Activated CD8-positive, alpha-beta memory T cell treated with anti-CD3 and anti-CD28 coated beads, Interleukin-2, amount 50 U/mL, for 24 hours (primary cell): ENCODE measurements around the gene KLHL6.
"Not testable (repeated sequence)": the region's sequence is repeated elsewhere in the genome, so short reads cannot be mapped to it uniquely, and the experiment has no call there.

ENCODE experiments used
- DNase-seq: peaks from one replicate; pipeline ENCODE4 v3.0.0-alpha.2; 2020; ENCODE audit errors: extremely low read depth

Gene KLHL6

DNA sequence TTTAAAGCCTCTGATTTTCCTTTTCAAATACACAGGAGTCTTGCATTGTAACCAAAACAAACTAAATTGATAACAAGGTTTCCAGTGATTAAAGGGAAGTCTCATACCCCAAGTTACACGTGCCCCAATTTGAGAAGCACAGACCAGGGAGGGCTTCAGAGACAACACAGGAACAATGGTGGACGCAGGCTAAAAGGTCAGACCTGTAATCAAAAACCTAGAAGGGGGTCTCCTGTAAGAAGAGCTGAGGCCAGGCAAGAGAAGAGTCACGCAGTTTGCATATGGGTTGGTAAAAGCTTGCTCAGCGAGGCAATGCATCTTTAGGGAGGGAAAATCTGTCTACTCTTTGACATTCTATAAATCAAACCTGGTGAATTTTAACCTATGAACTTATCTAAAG lies 68.5 kb downstream of the KLHL6 start:
- DNase-seq: no peak

DNA sequence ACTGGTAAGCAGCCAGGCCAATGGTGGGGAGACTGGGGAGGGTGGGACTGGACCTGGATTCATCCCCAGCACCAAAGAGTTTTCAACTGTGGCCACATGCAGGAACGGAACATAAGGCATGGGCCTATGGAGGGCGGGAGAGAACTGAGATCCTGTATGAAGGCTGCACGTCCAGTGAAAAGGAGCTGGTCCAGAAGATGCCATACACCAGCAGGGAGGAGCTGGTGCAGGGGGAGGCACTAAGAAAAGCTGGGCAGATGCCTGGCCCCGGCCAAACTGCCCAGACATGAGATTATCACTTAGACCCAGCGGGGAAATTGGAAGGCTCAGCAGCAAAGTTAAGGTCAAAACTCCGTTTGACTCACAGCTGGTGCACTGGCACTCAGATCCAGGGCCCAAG lies 69.0 kb downstream of the KLHL6 start:
- DNase-seq: no peak

DNA sequence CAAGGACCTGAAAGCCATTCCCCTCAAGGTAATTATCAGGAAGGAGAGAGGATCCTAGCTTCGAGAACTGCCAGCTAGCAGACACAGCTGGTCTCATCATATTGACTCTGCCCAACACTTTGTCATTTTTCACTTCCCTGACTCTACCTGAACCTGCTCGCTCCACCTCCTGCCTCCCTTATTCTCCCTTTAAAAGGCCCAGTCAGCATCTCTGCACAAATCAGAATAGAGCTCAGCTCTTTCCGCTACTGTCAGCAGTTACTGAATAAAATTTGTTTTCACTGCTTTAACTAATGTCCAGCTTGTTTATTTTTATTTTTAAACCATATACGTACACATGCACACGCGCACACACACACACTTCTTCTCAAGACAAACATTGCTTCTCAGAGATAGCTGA lies 69.9 kb downstream of the KLHL6 start:
- DNase-seq: no peak

DNA sequence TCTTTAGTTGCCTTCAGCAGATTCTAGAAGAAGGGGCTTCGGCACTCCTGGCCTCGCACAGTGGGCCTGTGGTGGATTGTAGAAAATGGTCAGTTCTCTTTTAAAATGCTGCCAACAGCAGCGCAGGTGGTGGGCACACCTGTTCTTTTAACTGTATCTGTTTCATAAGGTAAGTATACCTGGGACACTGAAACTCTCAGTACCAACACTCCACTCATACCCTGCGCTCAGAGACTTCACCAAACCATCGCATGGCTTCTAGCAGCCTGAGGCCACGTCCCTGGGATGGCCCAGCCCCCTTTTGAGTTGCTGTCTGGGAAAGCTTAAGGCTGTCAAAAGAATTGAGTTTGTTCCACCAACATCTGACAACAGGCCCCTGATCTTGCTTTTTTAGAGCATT lies 70.4 kb downstream of the KLHL6 start:
- no peak for DNase-seq

DNA sequence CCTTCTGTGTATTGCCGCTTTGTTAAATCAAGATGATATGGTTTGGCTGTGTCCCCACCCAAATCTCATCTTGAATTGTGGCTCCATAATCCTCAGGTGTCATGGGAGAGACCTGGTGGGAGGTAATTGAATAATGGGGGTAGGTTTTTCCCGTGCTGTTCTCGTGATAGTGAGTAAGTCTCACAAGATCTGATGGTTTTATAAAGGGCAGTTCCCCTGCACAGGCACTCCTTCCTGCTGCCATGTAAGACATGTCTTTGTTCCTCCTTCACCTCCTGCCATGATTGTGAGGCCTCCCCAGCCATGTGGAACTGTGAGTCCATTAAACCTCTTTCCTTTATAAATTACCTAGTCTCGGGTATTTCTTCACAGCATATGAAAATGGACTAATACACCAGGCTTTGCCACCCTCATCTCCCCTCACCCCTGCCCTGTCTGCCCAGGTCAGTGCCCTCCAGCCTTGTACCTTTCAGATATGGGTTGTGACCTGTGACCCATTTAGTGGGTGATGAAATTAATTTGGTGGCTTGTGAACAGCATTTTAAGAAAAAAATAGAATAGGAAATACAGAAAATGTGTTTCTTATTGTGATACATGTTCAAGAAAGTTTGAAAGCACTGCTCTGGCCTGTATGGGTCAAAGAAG lies 71.0 kb downstream of the KLHL6 start:
- DNase-seq: no peak

DNA sequence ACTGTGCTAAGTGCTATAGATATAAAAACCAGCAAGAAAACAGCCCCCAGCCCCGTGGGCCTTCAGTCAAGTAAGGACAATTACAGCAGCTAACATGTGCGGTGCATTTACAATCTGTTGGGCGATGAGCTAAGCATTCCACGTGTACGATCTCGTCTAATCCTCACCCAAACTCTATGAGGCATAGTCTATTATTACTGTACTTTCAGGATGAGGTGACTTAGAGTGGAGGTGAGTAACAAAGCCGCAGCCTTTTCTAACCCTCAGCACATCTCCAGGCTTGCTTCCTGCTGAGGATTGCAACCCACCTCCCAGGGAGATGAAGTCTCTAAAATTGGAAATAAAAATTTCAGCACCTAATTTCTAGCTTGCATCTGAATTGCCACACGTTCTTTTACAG lies 73.9 kb downstream of the KLHL6 start:
- DNase-seq: no peak

DNA sequence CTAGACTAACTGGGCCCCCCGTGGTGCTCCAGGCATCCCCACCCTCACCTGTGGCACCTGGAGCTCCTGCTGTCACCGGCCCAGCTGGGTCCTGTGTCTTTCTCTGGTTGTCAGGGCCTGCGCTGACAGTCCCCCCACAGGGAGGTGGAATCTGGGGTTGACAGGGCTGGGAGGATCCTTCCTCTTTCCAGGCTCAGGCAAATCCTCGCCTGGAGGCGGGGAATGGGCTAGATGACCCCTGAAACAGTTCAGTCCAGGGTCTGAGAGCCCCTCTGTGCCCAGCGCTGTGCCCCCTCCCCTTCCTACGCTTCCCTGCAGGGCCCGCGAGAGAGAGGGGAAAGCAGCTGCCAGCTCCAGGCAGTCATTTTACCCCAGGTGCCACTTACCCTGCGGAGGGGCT lies 77.0 kb downstream of the KLHL6 start:
- DNase-seq: no peak

DNA sequence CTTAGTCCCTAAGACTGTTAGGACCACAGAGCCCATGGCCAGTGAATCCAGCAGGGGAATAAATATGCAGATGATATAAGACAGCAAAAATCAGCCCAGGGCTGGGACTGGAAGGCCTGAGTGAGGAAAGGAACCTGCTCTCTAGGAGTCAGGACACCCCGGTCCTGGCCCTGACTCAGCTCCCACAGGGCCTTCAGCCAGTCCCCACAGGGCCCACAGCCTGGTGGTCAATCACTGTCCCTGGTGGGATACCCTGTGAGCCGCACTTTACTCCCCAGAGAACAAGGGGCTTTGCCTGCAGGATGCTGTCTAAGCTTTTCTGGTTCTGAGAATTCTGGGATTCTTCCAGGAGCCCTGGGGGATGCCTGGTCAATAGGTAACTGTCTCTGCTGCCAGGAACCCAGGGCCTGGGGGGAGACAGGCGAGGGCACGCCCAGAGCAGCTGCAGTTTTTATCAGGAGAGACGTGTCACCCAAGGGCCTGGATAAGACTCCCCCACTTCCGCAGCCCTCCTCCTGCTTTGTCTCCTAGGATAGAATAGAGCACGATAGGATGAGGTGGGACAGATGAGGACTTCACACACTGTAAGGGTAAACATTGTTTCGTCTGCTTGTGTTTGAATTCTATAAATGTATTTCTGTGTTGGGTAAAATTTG lies 77.6 kb downstream of the KLHL6 start:
- DNase-seq: no peak

DNA sequence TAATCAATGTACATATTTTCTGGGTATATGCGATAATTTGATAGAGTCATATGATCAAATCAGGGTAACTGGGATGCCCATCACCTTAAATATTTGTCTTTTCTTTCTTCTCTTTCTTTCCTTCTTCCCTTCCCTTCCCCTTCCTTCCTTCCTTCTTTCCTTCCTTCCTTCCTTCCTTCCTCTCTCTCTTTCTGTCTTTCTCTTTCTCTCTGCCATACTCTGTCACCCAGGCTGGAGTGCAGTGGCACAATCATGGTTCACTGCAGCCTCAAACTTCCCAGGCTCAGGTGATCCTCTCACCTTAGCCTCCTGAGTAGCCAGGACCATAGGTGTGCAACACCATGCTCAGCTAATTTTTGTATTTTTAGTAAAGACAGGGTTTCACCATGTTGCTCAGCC lies 79.7 kb downstream of the KLHL6 start:
- DNase-seq: not testable (repeated sequence)

DNA sequence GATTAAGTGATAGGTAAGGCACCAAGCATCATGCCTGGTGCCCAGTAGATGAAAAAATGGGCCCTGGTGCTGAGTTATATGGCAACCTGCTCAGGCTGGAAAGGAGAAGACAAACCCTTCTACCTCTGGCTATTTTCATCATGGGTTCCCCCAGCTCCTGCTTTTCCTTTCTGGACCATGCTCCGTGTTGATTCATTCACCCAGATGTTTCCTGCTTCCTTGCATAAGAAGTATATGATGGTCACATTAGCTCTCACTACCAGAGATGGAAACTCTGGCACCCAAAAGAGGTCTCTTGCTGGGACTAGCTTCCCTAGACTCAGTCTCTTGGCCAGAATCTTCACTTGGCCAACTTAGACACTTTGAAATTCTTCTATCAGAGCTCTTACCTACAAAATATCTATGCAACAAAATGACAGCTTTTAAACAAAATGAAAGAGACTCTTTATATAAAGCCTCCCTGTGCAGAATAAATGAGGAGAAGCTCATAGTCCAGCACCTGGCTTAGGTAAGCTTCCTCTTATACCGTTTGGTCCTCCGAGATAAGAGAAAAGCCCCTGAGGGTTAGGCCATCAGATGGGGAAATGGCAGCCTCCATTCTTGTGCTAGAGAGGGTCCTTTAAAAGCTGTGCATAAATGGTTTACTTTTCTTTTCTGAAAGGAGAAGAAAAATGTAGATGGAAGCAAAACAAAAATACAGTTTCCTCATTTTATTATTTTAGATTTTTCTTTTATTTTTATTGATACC lies 80.3 kb downstream of the KLHL6 start:
- no peak for DNase-seq

DNA sequence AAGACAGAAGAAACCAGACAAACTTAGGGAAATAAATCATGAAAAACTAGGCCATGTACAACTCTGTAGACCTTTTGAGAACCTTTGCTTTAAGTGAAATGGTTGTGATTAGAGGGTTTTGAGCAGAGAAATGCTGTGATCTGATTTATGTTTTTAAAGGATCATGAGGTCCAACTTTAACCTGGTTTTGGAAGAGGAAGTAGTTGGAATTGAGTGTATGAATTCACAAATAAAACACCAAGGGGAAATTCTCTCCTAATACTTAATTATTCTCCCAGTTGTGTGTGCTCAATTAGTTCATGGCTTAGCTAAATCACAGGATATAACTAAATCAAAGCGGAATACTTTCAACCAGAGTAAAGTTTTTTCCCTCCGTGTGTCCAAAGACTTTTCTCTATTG lies 81.5 kb downstream of the KLHL6 start:
- no peak for DNase-seq

DNA sequence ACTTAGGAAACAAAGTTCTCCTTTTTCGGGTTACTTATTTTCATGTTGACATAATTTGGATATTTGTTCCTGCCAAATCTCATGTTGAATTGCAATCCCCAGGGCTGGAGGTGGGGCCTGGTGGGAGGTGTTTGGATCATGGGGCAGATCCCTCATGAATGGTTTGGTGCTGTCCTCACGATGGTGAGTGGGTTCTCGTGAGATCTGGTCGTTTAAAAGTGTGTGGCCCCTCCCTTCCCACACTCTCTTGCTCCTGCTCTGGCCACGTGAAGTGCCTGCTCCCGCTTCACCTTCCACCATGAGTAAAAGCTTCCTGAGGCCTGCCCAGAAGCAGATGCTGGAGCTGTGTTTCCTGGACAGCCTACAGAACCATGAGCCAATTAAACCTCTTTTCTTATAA lies 83.4 kb downstream of the KLHL6 start:
- DNase-seq: no peak

DNA sequence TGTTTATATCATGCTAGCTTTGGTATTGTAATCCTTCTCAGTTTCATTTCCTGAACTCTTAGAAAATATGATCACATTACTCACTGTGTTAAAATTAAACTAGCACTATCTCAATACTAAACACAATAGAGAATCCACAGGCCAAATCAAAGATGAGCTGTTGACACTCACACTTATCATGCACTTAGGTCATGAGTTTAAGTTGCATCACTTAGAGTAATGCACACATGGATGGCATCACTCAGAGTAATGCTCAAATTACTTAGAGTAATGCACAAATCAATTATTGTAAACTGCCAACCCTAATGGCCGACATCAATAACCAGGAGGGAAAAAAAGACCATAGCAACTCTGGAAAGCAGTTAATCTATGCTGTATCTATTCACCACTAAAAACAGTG lies 87.1 kb downstream of the KLHL6 start:
- DNase-seq: no peak

DNA sequence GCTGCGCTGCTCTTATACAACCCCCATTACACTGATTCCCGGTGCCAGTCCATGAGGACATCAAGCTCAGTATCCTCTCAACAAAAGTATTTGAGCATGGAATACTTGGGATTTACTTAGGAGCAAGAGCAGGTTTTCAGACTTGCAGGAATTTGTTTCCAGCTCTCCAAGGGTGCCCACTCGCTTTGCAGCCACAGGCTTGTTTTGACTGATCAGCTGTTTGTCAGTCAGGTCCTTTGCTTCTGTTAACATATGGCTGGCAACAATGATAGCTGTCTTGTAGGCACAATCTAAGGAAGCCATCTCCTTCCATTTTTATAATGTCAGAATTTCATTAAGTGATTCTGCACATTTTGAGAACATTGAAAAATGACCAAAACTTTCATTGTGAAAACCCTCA lies 88.9 kb downstream of the KLHL6 start:
- no peak for DNase-seq

DNA sequence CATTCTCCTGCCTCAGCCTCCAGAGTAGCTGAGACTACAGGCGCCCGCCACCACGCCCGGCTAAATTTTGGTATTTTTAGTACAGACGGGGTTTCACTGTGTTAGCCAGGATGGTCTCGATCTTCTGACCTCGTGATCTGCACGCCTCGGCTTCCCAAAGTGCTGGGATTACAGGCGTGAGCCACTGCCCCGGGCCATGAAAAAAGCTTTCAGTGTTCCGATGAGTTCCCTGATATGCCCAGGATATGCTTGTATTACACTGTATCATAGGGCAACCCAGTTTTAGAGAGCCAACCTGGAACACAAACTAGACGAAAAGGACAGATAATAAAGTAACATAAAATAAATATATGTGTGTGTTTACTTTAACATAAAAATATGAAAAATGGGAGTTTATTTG lies 89.8 kb downstream of the KLHL6 start:
- DNase-seq: not testable (repeated sequence)

DNA sequence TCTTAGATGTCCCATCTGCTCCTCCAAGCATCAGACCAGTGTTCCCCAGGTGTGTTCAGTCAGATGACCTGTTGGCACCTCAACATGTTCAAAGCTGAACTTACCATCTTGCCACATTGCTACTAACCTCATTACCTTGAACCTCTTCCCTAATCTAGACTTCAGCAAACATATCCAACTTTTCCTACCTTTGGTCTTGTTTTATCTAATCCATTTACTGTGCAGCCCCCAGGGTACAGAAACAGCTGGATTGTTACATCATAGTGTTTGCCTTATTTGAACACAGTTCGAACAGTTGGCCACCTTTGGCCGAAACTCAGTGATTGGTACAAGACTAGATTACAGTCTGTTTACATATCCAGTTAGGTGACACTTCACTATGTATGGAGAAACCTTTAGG lies 91.0 kb downstream of the KLHL6 start:
- DNase-seq: no peak

DNA sequence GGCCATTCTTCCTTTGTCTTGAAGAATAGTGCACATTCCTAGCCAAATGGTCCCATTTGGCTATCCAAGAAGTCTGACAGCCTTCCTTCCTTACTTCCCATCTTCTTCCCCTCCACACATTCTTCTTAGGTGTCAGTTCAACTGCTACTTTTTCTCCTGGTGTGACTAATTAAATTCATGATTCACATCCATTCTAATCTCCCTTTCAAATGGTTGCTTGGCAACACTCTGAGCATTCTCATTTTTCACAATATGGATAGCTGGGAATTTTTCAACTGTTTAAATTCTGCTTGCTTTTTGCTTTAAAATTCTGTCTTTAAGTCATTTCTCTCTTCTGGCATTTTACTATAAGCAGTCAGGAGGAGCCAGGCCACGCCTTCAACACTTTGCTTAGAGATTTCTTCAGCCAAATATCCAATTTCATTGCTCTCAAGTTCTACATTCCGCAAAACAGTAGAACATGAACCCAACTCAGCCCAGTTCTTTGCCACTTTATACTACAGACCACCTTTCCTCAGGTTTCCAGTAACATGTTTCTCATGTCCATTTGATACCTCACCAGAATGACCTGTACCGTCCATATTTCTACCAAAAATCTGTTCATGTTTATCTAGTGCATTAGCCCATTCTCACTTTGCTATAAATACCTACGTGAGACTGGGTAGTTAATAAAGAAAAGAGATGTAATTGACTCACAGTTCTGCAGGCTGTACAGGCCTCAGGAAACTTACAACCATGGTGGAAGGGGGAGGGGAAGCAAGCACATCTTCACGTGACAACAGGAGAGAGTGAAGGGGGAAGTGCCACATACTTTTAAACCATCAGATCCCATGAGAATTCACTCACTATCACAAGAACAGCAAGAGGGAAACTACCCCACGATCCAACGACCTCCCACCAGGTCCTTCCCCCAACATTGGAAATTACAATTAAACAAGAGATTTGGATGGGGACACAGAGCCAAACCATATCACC lies 95.1 kb downstream of the KLHL6 start:
- no peak for DNase-seq

DNA sequence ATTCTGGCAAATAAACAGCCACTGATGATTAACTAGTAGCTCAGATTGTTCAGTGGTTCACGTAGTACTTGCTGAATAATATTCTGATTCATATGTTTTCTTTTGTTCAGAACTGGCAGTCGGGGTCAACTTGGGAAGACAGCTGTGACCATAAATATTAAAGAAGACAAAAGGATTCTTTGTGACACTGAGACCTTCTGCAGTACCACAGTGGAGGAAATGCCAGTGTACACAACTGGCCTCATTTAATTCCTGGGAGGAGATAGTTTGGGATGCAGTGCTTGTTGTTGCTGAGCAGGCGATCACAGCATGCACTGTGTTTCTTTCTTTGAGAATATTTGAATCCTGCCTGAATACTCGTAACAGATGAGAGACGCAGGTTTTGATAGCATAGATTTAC lies 100.4 kb downstream of the KLHL6 start:
- DNase-seq: no peak

DNA sequence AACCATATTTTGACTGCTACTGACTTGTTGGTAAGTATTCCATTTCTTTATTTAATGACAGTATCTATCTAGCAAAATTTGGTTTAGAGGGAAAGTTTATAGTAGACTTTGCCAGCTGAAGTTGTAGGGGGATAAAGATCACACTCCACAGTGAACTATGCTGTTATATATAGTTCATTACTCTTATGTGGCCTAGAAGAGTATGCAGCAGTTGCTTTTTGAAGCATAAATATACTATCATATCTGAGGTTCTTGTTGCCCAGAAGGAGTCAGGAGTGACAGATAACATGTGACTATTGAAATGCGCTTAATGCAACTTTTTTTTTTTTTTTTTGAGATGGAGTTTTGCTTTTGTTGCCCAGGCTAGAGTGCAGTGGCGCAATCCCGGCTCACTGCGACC lies 101.4 kb downstream of the KLHL6 start:
- no peak for DNase-seq

DNA sequence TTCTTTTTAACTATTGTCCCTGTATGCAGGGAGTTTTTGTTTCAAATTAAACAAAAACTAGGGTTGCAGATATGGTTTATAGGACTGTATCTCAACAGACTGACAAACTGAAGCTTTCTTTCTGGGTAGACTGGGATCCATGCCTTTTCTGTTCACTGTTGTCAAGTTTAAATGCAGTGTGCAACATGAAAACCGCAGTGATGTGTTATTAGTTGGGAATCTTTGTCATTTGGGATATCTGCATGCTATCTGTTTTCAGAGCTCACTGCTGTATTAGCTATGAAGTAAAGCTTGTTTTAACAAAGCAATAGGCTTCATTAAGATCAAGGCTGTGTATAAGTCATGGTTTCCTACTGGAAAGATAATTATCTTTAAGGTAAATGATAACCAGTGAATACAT lies 105.7 kb downstream of the KLHL6 start:
- DNase-seq: no peak

DNA sequence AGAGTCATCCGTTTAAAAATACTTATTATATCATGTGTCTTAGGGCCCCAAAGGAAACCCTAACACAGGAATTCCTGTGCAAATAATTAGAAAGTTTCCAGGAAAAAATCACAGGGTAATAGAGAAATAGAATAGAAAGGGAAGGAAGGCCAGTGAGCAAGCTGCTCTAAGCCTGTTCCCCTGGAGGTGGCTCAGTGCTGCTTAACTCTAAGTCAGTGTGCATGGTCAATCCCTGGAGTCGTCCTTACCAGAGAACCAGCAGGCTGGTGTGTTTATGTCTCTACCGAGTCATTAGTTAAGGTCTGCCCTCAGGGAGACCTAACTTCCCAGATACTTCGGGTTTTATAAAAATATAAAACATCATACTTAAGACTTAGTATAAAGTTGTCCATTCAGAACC lies 106.1 kb downstream of the KLHL6 start:
- DNase-seq: no peak
